ENCODE data around the gene PXN. TPM values are rescaled to one million over a fixed set of nuclear protein-coding genes. Genes with fewer than 3 reads are reported as not detected.

The PXN gene
- total and polyA plus RNA-seq, 2 of the 13 experiments (the other 11 are each of a cell fraction or from before 2014, with no cell fraction given), result 13.6 to 14.2 TPM

DNA sequence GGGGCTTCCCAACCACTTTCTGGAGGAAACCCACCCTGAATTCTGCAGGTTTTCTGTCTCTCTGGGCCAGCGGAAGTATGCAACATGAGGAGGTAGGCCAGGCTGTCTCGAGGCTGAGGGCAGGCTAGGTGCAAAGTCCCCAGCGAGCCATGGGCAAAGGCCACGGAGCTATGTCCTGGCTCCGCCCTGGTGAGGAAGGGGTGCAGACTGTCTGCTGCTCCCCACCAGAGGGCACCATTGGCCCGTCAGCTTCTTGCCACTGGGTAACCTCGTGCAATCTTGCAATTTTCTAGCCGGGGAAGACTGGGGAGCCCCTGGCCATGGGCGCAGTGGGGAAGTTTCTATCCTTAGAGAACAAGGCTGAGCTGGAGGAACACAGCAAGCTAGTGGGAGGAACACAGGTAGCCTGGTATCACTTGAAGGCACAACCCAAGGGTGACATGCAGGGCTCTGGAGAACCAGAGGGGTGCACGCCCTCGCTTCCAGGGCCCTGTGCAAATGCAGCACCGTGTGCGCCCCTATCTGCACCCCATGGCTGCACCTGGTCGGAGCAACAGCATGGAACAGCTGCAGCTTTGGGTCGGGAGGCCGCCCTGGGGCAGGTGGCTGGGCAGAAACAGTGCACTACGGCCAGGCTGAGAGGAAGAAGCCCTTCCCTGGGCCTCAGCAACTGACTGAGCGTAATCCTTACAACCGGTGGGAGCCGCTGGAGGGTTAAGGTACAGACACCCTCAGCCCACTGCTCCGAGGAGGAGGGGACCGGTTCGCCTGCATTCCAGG, 37.0 kb downstream of the PXN start:
- Histone ChIP-seq H3K4me2 (ENCODE audit: low read depth, low read length) (peak overlapping the region; percentile 97), H3K4me1 (ENCODE audit: insufficient read depth, low read length) (peaks cover 92% of the 10 kb centered on the region), H4K20me1 (ENCODE audit: insufficient read depth, low read length) (no peaks in the 10 kb centered on the region), H3K9me3 (ENCODE audit: low read length) (no peaks in the 10 kb centered on the region), H3K79me2 (ENCODE audit: insufficient read depth, low read length) (peaks cover 7% of the 10 kb centered on the region), H2AFZ (ENCODE audit: low read length) (no peak overlapping the region), H3K27ac (ENCODE audit: extremely low read length, insufficient read depth, low read length) (peak overlapping the region; percentile 100), H3K27me3 (ENCODE audit: control insufficient read depth in 1 of 2, insufficient read depth in 2 of 2, low read length in 2 of 2) (no peaks in the 10 kb centered on the region), H3K9ac (ENCODE audit: insufficient read depth, low read depth, low read length) (peak overlapping the region; percentile 84), H3K36me3 (replicated peaks in 1 of 2; ENCODE audit: control insufficient read depth in 1 of 2, insufficient read depth in 2 of 2, low read length in 2 of 2) (peaks cover 2 to 10% of the 10 kb centered on the region in 2 experiments; a peak in 3 of 5 replicates), H3K4me3 (replicated peaks in 1 of 3; ENCODE audit: insufficient read depth in 1 of 3, low read depth in 2 of 3, low read length in 3 of 3) (peak overlapping the region; percentile 50 to 70 (median 58))
- ATAC-seq (peak; percentile 81), FAIRE-seq (peak; percentile 98), DNase-seq (ENCODE audit: low spot score) (peak; percentile 91)
- WGBS (ENCODE audit: low lambda C conversion rate), result 1% methylated on average over 13 of the region's 23 CpGs
- in situ Hi-C loops (cut with HindIII; ENCODE audit: extremely low pct_ligation_motif_present, low pct_unique_long_range_greater_than_20kb), result no loop called here
- TSS peak; percentile 93 for BruUV-seq (replicated peaks)
- POLR2A ChIA-PET, result interaction anchor here (0.5 to 8.7 kb wide), 25 partner anchors 9 to 752 kb away, joined by 3 to 461 read pairs (median 8); partner anchors contain the start of genes DYNLL1, PLA2G1B, POP5 and PXN
- CTCF ChIA-PET (ENCODE audit: low intra/inter-chr PET ratio, low total read pairs), result interaction anchor here (3.3 kb wide), 1 partner anchor 38 kb away, joined by 51 read pairs; the partner anchor contains the start of gene PXN
- intact Hi-C loops (cut with micrococcal nuclease; ENCODE audit: unreplicated experiment), result loop anchor here (1.0 kb wide), 2 partner anchors 37 to 63 kb away; partner anchors contain the start of genes PXN and RNU4-2
- TF ChIP-seq ZNF607 (CRISPR knock-in tag; IDR thresholded peaks at IDR 0.05; ENCODE audit: borderline replicate concordance) (no peak), SETDB1 (CRISPR knock-in tag; IDR thresholded peaks at IDR 0.05; ENCODE audit: borderline replicate concordance) (no peak), RXRA (CRISPR knock-in tag; IDR thresholded peaks at IDR 0.05) (peak; percentile 88), ZNF788 (CRISPR knock-in tag; IDR thresholded peaks at IDR 0.05; ENCODE audit: borderline replicate concordance) (peak; percentile 86; the same call in 1 of the 2 replicates), CCAR2 (optimal IDR thresholded peaks at IDR 0.05; ENCODE audit: low read depth, low read length) (no peak), PLSCR1 (CRISPR knock-in tag; IDR thresholded peaks at IDR 0.05; ENCODE audit: borderline replicate concordance) (no peak), RNF219 (CRISPR knock-in tag; IDR thresholded peaks at IDR 0.05) (no peak), REPIN1 (CRISPR knock-in tag; IDR thresholded peaks at IDR 0.05; ENCODE audit: borderline replicate concordance, low read depth) (peak; percentile 78; the same call in 1 of the 2 replicates), NCOA5 (CRISPR knock-in tag; IDR thresholded peaks at IDR 0.05) (no peak; the same call in 1 of the 2 replicates), POLR2G (IDR thresholded peaks at IDR 0.05; ENCODE audit: low read depth, low read length) (peak; percentile 77), ZNF251 (CRISPR knock-in tag; IDR thresholded peaks at IDR 0.05) (no peak), MEIS1 (CRISPR knock-in tag; IDR thresholded peaks at IDR 0.05; ENCODE audit: borderline replicate concordance) (0 out of 2 replicates have a peak, but pooled peaks have one; percentile 22), TAF15 (IDR thresholded peaks at IDR 0.05; ENCODE audit: low read depth, low read length, poor library complexity, severe bottlenecking) (no peak)
- TF ChIP-seq, protein P1, sequence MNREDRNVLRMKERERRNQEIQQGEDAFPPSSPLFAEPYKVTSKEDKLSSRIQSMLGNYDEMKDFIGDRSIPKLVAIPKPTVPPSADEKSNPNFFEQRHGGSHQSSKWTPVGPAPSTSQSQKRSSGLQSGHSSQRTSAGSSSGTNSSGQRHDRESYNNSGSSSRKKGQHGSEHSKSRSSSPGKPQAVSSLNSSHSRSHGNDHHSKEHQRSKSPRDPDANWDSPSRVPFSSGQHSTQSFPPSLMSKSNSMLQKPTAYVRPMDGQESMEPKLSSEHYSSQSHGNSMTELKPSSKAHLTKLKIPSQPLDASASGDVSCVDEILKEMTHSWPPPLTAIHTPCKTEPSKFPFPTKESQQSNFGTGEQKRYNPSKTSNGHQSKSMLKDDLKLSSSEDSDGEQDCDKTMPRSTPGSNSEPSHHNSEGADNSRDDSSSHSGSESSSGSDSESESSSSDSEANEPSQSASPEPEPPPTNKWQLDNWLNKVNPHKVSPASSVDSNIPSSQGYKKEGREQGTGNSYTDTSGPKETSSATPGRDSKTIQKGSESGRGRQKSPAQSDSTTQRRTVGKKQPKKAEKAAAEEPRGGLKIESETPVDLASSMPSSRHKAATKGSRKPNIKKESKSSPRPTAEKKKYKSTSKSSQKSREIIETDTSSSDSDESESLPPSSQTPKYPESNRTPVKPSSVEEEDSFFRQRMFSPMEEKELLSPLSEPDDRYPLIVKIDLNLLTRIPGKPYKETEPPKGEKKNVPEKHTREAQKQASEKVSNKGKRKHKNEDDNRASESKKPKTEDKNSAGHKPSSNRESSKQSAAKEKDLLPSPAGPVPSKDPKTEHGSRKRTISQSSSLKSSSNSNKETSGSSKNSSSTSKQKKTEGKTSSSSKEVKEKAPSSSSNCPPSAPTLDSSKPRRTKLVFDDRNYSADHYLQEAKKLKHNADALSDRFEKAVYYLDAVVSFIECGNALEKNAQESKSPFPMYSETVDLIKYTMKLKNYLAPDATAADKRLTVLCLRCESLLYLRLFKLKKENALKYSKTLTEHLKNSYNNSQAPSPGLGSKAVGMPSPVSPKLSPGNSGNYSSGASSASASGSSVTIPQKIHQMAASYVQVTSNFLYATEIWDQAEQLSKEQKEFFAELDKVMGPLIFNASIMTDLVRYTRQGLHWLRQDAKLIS (CRISPR knock-in tag; IDR thresholded peaks at IDR 0.05), result no peak
- TF ChIP-seq, protein P2, sequence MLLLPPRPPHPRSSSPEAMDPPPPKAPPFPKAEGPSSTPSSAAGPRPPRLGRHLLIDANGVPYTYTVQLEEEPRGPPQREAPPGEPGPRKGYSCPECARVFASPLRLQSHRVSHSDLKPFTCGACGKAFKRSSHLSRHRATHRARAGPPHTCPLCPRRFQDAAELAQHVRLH (CRISPR knock-in tag; IDR thresholded peaks at IDR 0.05; ENCODE audit: borderline replicate concordance, low read depth), result 0 out of 2 replicates have a peak, but pooled peaks have one; percentile 33

Data from HepG2 (cell line).